Heart right ventricle (tissue), 16 donors: ENCODE results near the gene TPX2. TPM values are rescaled to one million over a fixed set of nuclear protein-coding genes. Genes with fewer than 3 reads are reported as not detected.

Experiments
- ATAC-seq, 8 donors: fragments of 200-7000 bp; cut with Tn5 transposase; one replicate each; pipeline ENCODE4 v1.9.1; 2020; ENCODE audit warnings: mild to moderate bottlenecking in 8 of 8, moderate library complexity in 8 of 8, moderate number of reproducible peaks in 1 of 8
- DNase-seq, 2 donors: peaks; one replicate each; pipeline ENCODE4 v3.0.0-alpha.2; 2020
- H3K27ac ChIP-seq, 10 donors: fragments of 200-600 bp; sonication (generic) in 2 of 10; one replicate each; pipeline versions ENCODE4 v1.5.0 to v1.8.0; 2020 to 2022; ENCODE audit warnings: mild to moderate bottlenecking in 3 of 10
- H3K27me3 ChIP-seq, 7 donors: fragments of 200-600 bp; one replicate each; pipeline ENCODE4 v1.8.0; 2021 to 2022; ENCODE audit warnings: mild to moderate bottlenecking in 2 of 7
- H3K36me3 ChIP-seq, 9 donors: fragments of 200-600 bp; sonication (generic) in 1 of 9; one replicate each; pipeline versions ENCODE4 v1.5.0 to v1.8.0; 2020 to 2022; ENCODE audit warnings: mild to moderate bottlenecking in 2 of 9
- H3K4me1 ChIP-seq, 9 donors: fragments of 200-600 bp; sonication (generic) in 1 of 9; one replicate each; pipeline versions ENCODE4 v1.5.0 to v1.8.0; 2020 to 2022; ENCODE audit warnings: mild to moderate bottlenecking in 4 of 9
- H3K4me3 ChIP-seq, 10 donors: fragments of 200-600 bp; sonication (generic) in 2 of 10; one replicate each; pipeline versions ENCODE4 v1.5.0 to v1.8.0; 2020 to 2022; ENCODE audit warnings: mild to moderate bottlenecking in 7 of 10, moderate library complexity in 2 of 10
- H3K9me3 ChIP-seq, 11 donors: fragments of 200-600 bp in 10 of 11; sonication (generic) in 2 of 11; one replicate each; pipeline versions ENCODE4 v1.5.0 to v1.8.0; 2013 to 2022; ENCODE audit warnings: mild to moderate bottlenecking in 2 of 11, control low read depth in 1 of 11, moderate library complexity in 1 of 11
- WGBS, 2 donors: extraction: QIAGEN DNeasy Blood & Tissue Kit; methylation state at CpG; one replicate each; pipeline ENCODE4 v1.1.7; 2013; ENCODE audit warnings: inconsistent platforms in 1 of 2; 5-methylcytosine and 5-hydroxymethylcytosine counted together
- intact Hi-C, 10 donors: fragments of 100-400 bp; cut with DNase I; formaldehyde crosslinking; loops; one replicate each; pipeline versions ENCODE4 v1.11.1 to v1.14.2; 2022
- polyA plus RNA-seq, 2 donors: library from polyadenylated mRNA; stranded (reverse); fragments of 200-250 nt; gene quantifications; one replicate each; pipeline ENCODE4 v1.2.3, GENCODE V29; 2013
- total RNA-seq, 10 donors: library from RNA; stranded (reverse); fragmentation: NEBNext Ultra II Directional in 3 of 10; extraction: Animal tissue kit (Norgen Biotek cat#: 25700) in 3 of 10; gene quantifications; one replicate each; pipeline versions ENCODE4 v1.2.1 to v1.2.4, GENCODE V29; 2021 to 2023
- TF ChIP-seq, protein P1 (sequence below), 9 donors: fragments of 200-600 bp; sonication (generic) in 2 of 9; IDR thresholded peaks; one replicate each; pipeline versions ENCODE4 v1.5.0 to v1.8.0; 2021 to 2022; ENCODE audit warnings: antibody characterized with exemption in 9 of 9, mild to moderate bottlenecking in 5 of 9, moderate library complexity in 1 of 9
- donor health status: Arrhythmogenic right ventricular cardiomyopathy.
- donor health status: ischemic (EF 13 %, LVEDD 7.1; RV severe dilation, severe dysfunction).
- donor health status: healthy with polysubstance abuse.
- donor health status: DM: no; HTN: yes; CAD: no.
- donor health status: DM: no; HTN: no; CAD: no.
- donor health status: ischemic (EF 25% LVEDD 6.9; RV normal size, moderate dysfunction).
- donor health status: ischemic (EF 25% LVEDD 5.7; RV mildly dilated, moderate dysfunction).
- donor health status: healthy.
- donor health status: DM: yes; HTN: yes; CAD: no.
- donor health status: Ischemic cardiomyopathy.
- donor health status: ischemic (EF 35%, LVEDD 5.7; RV mildly dilated, moderate dysfunction).
- donor health status: nonischemic (EF 11% LVEDD 7.7; RV severe dilation, severe dysfunction).
- donor health status: DM: yes; HTN: yes; CAD: no.
- donor health status: PGD.
- donor health status: ischemic (EF 29% LVEDD 5.4; RV normal size, mild dysfunction).
- donor health status: nonischemic (EF 23%, LVEDD 6.1; RV moderate dilation, normal function).

Gene TPX2
- total and polyA plus RNA-seq, 12 donors = 0.17 to 9.6 (median 0.78) TPM

DNA sequence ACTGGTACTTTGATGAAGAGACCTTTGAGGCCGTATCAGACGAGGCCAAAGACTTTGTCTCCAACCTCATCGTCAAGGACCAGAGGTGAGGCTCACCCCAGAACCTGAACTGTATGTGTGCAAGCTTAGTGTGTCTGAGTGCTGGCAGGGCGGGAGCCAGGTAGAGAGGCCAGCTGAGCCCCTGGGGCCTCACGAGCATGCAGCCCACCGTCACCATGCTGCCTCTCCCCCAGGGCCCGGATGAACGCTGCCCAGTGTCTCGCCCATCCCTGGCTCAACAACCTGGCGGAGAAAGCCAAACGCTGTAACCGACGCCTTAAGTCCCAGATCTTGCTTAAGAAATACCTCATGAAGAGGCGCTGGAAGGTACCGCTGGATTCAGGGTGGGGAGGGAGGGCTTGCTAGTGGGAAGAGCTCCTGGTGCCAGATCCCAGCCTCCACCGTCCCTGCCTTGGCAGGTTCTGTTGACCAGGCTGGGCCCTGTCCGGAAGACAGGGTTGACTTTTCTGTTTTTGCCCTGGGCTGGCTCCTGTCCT lies 92.7 kb downstream of the TPX2 start:
- Histone ChIP-seq H3K4me1 (peaks cover 9 to 36% (median 21%) of the 10 kb centered on the region in 9 donors), H3K36me3 (no peaks in the 10 kb centered on the region), H3K9me3 (no peaks in the 10 kb centered on the region), H3K27ac (no peak overlapping the region), H3K4me3 (no peak overlapping the region), H3K27me3 (peaks cover 0 to 5% (median 0%) of the 10 kb centered on the region in 7 donors)
- no peak for DNase-seq
- intact Hi-C loops = no loop called here
- ATAC-seq = no peak
- TF ChIP-seq, protein P1, sequence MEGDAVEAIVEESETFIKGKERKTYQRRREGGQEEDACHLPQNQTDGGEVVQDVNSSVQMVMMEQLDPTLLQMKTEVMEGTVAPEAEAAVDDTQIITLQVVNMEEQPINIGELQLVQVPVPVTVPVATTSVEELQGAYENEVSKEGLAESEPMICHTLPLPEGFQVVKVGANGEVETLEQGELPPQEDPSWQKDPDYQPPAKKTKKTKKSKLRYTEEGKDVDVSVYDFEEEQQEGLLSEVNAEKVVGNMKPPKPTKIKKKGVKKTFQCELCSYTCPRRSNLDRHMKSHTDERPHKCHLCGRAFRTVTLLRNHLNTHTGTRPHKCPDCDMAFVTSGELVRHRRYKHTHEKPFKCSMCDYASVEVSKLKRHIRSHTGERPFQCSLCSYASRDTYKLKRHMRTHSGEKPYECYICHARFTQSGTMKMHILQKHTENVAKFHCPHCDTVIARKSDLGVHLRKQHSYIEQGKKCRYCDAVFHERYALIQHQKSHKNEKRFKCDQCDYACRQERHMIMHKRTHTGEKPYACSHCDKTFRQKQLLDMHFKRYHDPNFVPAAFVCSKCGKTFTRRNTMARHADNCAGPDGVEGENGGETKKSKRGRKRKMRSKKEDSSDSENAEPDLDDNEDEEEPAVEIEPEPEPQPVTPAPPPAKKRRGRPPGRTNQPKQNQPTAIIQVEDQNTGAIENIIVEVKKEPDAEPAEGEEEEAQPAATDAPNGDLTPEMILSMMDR (IDR thresholded peaks at IDR 0.05) = no peak
- WGBS, 2 donors = 94 to 96% methylated on average over 17 of the region's 17 CpGs

DNA sequence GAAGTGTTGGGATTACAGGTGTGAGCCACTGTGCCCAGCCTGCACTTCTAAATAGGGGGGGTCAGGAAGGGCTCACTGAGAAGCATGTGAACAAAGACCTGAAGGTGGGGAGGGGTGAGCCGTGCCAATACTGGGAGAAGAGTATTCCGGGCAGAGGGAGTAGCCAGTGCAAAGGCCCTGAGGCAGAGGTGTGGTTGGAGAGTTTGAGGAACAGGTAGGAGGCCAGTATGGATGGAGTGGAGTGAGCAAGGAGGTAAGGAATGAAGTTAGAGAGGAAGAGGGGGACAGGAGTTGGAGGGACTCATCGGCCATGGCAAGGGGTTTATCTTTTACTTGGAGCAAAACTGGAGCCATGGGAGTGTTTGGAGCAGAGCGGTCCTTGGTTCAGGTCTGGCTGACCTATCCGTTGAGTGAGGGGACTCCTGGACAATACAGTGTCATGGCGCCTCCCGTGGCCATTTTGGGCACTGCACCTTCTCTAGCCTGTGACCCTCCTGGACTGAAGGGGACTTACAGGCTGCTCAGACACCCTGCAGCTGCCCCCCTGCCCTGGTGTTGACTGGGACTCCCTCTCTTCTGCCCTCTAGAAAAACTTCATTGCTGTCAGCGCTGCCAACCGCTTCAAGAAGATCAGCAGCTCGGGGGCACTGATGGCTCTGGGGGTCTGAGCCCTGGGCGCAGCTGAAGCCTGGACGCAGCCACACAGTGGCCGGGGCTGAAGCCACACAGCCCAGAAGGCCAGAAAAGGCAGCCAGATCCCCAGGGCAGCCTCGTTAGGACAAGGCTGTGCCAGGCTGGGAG lies 94.2 kb downstream of the TPX2 start:
- H3K4me3 ChIP-seq = no peak overlapping the region
- ATAC-seq (peak in 7 of 8 donors; percentile 23 to 38 (median 34)), DNase-seq (peak; percentile 69 to 70)
- no peaks in the 10 kb centered on the region for H3K9me3 ChIP-seq
- intact Hi-C loops = no loop called here
- TF ChIP-seq, protein P1 (IDR thresholded peaks at IDR 0.05) = peak; percentile 61 to 90 (median 82)
- peaks cover 16 to 51% (median 35%) of the 10 kb centered on the region in 9 donors for H3K4me1 ChIP-seq
- 61 to 63% methylated on average over 14 of the region's 14 CpGs for WGBS, 2 donors
- peaks cover 0 to 5% (median 0%) of the 10 kb centered on the region in 7 donors for H3K27me3 ChIP-seq
- H3K27ac ChIP-seq = peak overlapping the region in 6 of 10 donors; percentile 10 to 91 (median 67)
- H3K36me3 ChIP-seq = no peaks in the 10 kb centered on the region

DNA sequence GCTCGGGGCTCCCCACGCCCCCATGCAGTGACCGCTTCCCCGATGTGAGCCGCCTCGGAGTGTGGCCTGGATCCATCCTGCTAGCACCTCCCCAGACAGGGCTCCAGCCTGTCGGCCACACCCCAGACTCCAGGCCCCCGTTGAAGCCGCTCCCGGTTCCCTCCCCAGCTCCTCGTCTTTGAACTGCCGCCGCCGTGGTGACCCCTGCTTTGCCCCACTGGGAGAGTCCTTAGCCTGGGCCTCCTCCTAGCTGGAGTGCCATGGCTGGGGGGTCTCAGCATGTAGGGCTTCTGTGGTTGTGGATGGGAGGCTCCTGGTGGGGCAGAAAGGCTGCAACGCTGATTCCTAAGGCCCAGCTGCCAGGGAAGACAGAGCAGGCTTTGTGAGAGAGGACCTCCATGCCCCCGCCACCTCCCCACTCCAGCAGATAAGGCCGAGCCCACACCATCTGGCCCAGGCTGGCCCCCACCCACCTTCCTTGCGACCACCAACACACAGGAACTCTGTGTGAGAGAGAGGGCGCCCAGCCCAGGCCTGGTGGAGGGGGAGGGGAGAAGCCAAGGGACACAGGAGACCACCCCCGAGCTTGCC lies 94.9 kb downstream of the TPX2 start:
- TF ChIP-seq, protein P1 (IDR thresholded peaks at IDR 0.05) = no peak
- peaks cover 16 to 58% (median 37%) of the 10 kb centered on the region in 9 donors for H3K4me1 ChIP-seq
- peaks cover 0 to 9% (median 0%) of the 10 kb centered on the region in 7 donors for H3K27me3 ChIP-seq
- no peaks in the 10 kb centered on the region for H3K36me3 ChIP-seq
- 71 to 76% methylated on average over 20 of the region's 20 CpGs for WGBS, 2 donors
- no peak for DNase-seq
- H3K4me3 ChIP-seq = no peak overlapping the region
- no peaks in the 10 kb centered on the region for H3K9me3 ChIP-seq
- intact Hi-C loops = no loop called here
- H3K27ac ChIP-seq = peak overlapping the region in 6 of 10 donors; percentile 10 to 91 (median 67)
- peak in 2 of 8 donors; percentile 20 for ATAC-seq

DNA sequence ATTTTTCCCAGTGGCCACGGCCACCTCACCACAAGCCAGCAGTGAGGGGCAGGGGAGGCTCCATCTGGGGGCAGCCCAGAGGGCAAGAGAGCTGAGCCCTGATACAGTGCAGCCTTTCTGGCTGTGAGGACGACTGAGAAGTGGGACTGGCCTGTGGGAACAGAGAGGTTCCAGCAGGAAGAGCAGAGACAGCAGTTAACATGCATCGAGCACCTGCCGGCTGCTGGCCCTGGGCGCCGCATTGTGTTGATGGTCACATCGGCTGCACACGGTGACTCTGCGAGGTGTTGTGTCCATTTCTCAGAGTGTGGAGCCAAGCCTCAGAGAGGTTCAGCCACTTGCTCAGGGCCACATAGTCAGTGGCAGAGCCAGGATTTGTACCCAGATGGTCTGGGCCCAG lies 96.5 kb downstream of the TPX2 start:
- peak overlapping the region in 7 of 10 donors; percentile 3 to 91 (median 70) for H3K27ac ChIP-seq
- TF ChIP-seq, protein P1 (IDR thresholded peaks at IDR 0.05) = no peak
- no peak for DNase-seq
- H3K4me1 ChIP-seq = peaks cover 16 to 72% (median 37%) of the 10 kb centered on the region in 9 donors
- peaks cover 0 to 9% (median 0%) of the 10 kb centered on the region in 7 donors for H3K27me3 ChIP-seq
- no peaks in the 10 kb centered on the region for H3K36me3 ChIP-seq
- no peak overlapping the region for H3K4me3 ChIP-seq
- WGBS, 2 donors = 83 to 87% methylated on average over 9 of the region's 9 CpGs
- H3K9me3 ChIP-seq = no peaks in the 10 kb centered on the region
- intact Hi-C loops = no loop called here
- no peak for ATAC-seq
